ENCODE data around the gene CCNL1.
A peak's percentile ranks its signal among the peaks of the same experiment; 100 is the strongest.

Gene CCNL1

DNA sequence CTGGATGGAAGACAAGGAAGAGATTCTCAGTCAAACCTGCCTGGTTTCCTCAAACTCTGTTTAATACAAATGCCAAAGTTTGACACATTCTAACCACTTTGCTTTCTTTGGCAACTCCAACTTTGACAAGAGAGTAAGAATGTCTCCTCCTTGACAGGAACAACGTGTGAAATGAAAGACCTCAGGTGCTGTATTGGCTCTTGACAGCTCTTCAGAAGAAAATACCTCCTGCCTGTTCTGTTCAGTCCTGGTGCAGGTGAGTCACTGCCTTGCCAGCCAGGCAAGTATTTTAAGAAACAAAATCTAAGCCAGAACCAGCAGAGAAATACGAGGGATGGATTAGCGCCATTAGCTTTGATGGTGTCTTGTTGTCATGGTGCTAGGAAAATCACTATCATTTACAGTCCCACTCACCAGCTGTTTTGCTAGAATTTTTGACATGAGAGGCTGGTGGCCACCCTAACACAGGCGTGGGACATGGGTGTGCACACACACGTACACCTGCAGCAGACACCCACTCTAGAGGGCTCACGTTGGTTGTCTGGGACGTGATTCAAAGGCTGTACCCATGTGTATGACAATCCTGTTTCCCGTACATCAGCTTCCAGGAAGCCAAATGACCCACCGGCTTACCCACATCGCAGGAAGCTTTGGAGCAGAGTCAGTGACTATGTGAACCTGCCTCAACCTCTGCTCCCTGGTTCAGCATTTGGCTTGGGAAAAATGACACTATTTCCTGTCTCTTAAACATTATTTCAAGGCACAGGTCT is 60.4 kb downstream of the CCNL1 start:
- H3K4me3 ChIP-seq (ENCODE audit: control insufficient read depth, low read depth, low read length), result no peak overlapping the region
- no peak for TF ChIP-seq CTCF (IDR thresholded peaks at IDR 0.05; ENCODE audit: control insufficient read depth, insufficient read depth, low read depth, low read length, missing control alignments)
- DNase-seq (ENCODE audit: low read depth), result no peak

GRCh38 chr3:157098823-157099185 is 61.1 kb downstream of the CCNL1 start:
- no peak overlapping the region for H3K4me3 ChIP-seq (ENCODE audit: control insufficient read depth, low read depth, low read length)
- DNase-seq (ENCODE audit: low read depth), result peak; percentile 74
- TF ChIP-seq CTCF (IDR thresholded peaks at IDR 0.05; ENCODE audit: control insufficient read depth, insufficient read depth, low read depth, low read length, missing control alignments), result no peak

GRCh38 chr3:157098121-157098822 is 61.7 kb downstream of the CCNL1 start:
- no peak overlapping the region for H3K4me3 ChIP-seq (ENCODE audit: control insufficient read depth, low read depth, low read length)
- TF ChIP-seq CTCF (IDR thresholded peaks at IDR 0.05; ENCODE audit: control insufficient read depth, insufficient read depth, low read depth, low read length, missing control alignments), result no peak
- no peak for DNase-seq (ENCODE audit: low read depth)
